Iris pigment epithelial cell (primary cell): ENCODE measurements around the gene MNX1.

Source experiments
- DNase-seq: peaks from one replicate; pipeline ENCODE4 v3.0.0-alpha.2; 2011; ENCODE audit warnings: low read depth

MNX1 gene

DNA sequence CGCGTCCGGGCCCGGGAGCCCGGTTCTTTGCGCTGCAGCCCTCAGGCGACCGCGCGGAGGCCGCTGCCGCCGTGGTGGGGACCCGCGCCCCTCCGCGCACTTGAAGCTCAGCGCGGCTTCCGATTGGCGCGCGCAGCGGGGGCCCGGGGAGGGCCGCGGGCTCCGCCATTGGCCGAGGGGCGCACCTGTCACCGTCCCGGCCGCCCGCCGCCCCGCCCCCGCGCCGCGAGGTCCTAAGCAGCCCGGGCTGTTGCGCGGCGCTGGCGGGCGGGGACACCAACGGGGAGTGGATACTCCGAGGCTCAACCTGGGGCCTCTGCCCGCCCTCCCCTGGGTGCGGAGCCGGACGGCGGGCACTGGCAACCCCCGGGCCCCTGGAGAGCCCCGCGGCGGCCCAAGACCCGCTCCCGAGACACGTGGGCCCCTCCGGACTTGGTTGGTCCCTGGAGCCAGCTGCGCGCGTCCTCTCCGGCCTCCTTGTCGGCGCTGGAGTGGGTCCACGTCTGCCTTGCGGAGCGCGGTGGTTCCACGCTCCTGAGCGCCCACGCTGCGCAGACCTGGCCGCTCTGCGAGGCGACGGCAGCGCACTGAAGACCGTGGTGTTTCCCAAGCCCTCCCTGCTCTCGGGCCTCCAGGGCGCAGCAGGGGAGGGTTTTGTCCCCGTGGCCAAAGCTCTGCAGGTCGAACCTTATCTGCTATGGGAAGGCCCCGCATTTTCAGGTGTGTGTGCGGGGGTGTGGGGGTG, at the start of gene MNX1:
TSS of gene MNX1 (minus strand) at position 76 of the 745 bp plus-strand sequence. CDS start 313 bp downstream, outside the sequence.
- no peak for DNase-seq

DNA sequence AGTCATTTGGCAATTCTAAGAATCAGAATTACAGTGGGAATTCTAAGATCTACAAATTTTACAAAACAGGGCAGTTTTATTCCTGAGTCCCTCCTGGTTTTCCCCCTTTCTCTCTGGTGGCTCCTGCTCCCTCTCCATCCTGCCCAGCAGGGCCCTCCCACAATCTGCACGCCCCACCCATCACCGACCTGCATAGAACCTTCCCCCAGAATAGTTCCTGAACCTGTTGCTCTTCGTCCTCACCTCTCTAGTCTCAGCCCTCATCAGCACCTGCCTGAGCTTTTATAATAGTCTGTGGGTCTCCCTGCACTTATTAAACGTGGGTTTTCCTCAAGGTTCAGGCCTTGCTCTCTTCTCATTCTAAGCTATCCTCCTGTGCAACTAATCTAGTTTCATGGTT, 49.1 kb upstream of the MNX1 start:
- DNase-seq = no peak

DNA sequence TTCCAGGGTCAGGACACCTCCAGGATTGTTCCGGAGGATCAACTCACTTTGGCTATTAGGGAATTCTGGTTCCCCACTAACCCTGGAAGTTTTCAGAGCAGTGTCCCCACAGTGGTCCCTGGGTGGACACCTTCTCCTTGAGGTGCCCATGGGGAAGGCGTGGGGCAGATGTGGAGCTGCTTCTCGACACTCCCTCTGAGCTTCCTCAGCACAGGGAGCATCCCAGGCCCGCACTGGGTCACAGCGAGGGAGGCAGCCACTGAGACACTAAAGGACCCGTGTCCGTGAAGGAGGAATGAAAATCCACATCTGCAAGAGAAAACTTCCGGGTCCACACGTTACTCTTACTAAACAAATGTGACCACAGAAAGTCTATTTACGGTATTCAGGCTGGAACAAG, 48.2 kb upstream of the MNX1 start:
- DNase-seq = no peak

DNA sequence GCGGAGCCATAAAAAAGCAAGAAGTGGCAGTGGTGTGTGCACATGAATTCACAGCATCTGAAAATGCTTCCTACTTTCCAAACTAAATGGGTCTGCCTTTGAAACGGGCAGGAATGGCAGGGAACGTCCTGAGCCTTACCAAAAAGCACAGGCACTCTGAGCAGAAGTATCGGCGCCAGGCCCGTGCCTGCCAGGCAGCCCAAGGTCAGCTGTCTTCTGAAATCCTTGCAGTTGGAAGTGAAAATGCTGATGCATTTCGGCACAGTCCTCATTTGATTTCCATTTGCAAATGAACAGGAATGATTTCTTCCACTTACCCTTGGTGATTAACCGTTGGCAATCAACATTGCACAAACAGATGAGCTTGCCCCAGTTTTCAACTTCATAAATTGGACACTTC, 47.6 kb upstream of the MNX1 start:
- no peak for DNase-seq

DNA sequence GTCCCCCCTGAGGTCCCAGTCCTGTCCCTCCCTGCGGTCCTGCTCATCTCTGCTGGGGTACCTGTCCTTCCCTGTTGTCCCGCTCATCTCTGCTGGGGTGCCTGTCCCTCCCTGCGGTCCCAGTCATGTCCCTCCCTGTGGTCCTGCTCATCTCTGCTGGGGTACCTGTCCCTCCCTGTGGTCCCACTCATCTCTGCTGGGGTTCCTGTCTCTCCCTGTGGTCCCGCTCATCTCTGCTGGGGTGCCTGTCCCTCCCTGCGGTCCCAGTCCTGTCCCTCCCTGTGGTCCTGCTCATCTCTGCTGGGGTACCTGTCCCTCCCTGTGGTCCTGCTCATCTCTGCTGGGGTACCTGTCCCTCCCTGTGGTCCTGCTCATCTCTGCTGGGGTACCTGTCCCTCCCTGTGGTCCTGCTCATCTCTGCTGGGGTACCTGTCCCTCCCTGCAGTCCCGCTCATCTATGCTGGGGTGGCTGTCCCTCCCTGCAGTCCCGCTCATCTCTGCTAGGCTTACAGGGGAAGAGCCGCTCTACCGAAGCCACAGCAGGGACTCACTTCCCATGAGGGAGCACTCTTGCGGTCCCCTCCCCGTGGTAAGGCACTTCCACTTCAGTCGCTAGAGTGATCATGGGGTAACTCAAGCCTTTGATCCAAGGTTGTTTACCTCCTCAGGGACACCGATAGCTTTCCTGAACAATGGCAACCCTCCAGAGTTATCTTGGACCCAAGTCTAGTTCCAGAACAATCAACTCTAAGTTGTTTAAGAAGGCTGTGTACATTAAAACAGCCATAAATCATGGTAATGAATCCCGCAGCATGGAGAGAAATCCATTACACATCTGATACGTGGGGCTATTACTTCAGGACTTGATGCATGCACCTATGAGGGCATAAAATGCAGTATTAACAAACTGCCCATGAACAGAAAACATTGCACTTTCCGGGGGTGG, 46.8 kb upstream of the MNX1 start:
- no peak for DNase-seq

DNA sequence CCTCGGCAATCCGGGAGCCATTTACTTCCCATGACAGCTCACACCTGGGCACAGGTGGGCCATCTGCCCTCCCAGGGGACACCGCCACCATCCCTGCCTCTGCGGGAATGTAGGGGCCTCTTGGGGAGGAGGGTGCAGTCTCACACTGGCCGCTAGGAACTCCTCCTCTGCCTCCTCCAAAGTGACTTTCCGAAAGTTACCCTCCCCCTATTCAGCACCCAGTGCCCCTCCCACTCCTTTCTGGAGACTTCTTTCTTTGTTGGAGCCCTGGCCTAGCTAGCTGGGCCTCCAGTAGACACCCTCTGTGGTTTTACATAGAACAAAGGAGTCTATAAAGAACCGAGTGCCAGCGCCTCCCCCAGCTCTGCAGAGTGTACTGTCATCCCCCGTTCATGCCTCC, 45.8 kb upstream of the MNX1 start:
- no peak for DNase-seq

DNA sequence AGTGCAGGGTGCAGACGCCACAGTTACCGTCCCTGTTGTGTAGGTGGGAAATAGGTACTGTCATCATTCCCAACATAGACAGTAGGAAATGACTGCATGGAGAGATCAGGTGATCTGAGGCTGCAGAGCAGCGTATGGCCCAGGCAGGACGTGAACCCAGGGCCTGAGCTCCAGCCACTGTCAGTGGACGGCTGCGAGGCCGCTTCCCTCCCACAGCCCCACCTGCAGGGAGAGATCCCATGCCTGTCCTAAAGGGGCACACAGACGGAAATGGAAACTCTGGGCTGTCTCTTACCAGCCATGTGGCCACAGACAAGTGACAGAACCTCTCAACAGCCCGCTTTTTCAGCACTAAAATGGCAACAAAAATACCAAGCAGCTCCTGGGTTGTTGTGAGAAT, 44.5 kb upstream of the MNX1 start:
- DNase-seq = no peak

DNA sequence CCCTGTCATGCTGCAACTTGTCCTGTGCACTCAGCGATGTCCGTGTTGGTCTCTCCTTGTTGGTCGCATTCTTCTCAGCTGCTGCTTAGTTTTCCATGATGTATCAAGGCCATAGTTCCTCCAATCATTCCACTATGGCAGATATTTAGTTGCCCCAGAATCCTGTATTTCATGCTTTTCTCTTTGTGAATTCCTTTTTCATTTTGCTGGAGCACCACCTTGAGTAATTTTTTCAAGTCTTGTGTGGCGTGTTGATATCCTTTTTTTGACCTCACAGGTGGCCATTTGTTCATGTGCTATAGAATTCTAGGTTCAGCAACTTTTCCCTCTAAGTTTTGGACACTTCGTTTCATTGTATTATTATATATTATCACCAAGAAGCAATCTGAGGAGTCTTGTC, 42.7 kb upstream of the MNX1 start:
- no peak for DNase-seq

DNA sequence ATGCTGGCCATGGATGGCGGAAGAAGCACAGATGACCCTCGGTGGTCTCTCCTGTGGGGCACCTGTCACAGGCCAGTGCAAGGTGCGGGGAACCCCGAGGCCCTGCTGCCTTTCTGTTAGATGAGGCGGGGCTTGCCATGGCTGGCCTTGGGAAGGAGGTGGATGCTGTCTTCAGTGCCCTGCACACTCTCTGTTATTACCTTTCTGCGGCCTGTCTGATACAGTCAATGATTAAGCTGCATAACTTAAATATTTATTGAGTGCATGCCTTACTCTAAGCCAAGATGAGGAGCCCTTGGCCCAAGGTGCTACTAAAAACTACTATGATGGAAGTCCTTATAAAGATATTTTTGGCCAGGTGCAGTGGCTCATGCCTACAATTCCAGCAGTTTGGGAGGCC, 36.7 kb upstream of the MNX1 start:
- DNase-seq = no peak

DNA sequence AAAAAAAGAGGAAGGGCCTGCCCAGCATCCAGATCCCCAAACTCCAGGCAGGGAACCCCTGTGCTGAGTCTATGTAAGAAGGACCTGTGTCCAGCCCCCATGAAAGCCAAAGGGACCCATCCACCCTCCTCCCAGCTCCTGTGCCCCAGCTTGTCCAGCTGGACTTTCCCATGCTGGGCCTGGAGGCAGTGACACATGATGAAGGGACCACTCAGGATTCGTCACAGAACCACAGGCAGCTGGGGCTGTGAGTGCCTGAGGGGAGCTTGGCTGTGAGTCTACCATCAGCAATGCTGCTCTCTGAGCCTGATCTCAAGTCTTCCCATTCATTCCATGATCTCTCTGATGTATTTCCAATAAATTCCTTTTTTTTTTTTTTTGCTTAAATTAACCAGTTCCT, 36.2 kb upstream of the MNX1 start:
- DNase-seq = no peak

DNA sequence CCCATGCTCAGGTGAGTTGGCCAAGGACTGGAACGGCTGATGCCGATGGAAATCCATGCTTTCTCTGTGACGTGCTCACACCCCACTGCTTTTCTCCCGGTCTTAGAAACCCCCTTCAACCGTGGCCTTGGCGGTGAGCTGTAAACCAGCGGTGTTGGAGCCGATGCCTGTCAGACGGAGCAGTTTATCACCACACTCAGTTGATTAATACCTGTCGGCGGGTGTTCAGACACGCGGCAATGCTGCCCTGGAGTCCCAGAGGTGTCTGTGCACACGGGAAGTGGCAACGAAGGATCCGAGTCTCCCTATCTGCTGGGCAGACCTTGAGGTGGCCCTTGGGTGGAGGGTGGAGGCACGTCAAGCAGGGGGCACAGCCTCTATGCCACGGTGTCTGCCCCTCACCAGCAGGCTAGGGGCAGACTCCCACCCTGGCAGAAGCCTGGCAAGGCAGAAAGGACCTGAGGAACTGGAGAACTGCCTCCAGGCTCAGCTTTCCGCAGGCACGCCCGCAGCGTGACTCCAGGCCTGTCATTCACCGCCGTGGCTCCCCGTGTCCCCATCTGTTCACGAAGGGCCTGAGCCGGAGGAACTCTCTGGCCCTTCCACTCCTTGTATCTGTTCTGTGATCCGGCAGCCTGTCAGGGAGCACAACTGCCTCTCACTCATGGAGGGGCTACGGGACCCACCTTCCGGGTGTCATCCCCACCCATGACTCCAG, 34.6 kb upstream of the MNX1 start:
- DNase-seq = no peak

DNA sequence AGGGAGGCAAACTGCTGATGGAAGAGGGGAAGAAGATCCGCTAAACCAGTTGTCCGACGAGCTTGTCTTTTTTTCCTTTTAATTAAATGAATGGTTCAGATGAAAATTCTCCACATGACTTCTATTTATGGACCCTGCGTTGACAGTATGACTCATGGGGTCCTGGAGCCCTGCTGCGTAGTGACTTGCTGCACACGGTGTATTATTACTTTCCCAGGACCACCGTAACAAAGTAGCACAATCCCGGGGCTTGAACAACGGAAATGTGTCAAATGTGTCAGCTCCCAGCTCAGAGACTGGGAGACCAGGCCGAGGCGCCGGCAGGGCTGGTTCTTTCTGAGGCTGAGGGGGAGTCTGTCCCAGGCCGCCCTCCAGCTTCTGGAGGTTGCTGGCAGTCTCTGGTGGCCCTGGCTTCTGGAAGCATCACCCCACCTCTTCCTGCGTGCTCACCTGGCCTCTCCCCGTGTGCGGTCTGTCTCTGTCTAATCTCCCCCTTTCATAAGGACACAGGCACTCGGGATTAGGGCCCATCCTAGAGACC, 33.8 kb upstream of the MNX1 start:
- DNase-seq = no peak

DNA sequence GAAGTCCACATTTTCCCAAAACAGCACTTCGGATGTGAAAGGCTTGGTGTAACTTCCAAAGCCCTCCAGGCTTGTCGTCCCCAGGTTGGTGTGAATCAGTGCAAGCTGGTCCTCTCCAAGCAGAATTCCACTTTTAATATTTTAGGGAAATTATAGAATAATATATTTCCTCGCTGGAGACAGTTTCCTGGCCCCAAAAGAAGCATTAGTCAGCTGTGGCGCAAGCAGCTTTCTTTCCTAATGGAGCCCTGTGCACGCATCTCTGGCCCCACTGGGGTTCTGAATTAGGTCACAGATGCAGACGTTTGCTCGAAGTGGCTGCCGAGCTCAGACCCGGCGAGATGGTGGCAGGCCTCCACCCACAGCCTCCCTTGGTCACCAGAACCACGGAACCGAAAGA, 33.3 kb upstream of the MNX1 start:
- peak; percentile 9 for DNase-seq

DNA sequence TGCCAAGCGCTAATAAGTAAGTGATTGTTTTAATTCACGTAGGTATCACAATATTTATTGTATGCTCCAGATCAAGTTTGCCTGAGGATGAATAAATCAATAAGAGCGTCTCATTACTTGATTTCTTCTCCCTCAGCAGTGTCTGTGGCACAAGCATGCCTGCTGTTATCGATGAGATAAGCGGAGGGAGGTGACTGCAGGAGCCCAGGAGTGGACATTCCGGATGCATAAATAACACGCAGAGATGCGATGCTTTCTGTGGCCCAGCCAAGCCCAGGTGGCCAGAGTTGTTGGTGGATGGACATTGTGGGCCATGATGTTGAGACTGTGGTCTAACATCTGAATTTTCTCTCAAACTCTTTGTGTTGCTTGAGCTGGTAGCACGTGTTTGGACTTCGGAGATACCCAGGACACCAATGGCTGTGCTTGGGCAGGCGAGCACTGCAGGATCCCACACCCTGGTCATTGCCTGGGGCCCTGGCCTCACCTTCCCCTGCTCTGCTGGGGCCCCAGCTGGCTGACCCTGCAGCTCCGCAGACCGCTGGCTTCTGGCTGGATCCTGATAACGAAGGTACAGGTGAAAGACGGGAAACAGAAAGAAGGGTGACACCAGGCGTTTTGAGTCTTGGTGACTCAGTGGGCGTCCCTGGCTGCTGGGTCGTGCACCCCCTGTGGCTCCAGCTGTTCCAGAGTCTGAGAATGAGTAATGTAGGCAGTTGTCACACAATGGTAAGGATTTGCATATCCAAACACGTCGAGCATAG, 31.2 kb upstream of the MNX1 start:
- no peak for DNase-seq

DNA sequence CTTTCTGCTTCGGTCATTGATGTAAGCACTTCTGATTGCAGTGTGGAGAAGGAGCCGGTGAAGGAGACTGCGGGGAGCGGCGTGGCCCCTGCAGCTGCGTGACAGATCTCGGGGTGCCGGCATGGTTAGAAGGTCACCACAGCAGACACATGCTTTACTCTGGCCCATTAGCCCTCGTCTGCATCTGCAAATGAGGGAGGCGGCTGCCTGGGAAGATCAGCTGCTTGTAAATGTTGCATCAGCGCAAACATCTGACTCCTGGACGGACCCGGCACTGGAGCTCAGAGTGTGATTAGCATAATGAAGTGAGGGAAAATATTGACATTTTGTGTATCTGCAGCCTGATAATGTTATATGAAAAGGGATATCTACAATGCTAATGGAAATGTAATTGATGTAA, 30.5 kb upstream of the MNX1 start:
- no peak for DNase-seq

DNA sequence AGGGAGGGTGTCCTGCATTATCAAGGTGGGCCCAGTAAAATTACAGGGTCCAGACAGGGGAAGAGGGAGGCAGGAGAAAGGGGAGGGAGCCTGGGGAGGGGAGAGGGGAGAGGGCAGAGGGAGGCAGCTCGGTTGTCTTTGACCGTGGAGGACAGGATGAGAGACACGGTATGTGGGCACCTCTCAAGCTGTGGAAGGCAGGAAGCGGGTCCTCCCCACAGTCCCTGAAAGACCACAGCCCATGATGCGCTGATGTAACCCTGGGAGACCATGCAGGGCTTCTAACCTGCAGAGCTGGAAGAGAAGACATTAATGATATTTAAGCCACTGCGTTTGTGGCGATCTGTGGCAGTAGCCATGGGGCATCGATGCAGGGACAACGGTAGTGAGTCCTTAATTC, 27.2 kb upstream of the MNX1 start:
- no peak for DNase-seq

DNA sequence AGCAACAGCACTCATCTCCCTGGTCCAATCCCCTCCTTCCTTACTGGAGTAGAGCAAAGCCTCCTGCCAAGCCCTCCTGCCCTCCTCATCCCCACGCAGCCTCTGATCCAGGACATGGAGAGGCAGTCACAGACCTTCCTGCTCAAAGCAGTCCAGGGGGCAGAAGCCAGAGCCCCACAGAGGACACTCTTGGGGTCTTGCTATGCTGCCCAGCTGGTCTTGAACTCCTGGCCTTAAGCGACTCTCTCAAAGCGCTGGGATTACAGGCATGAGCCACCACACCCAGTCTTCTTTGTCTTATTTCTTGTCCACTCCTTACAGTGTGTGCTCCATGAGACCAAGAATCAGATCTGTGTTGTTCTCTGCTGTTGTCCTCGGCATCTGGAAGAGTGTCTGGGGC, 26.6 kb upstream of the MNX1 start:
- DNase-seq = no peak

DNA sequence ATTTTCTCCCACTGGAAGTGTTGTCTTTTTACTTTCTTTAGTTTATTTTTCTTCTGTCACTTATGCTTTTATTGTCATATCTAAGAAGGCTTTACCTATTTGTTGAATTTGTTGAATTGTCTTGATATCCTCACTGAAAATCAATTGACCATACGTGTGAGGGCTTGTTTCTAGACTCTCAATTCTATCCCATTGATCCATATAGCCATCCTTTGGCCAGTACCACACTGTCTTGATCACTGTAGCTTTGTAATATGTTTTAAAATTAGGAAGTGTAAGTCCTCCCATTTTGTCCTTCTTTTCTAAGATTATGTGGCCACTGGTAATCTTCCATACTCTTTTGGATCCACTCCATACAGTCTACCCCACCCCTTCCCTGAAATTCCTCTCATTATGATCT, 25.5 kb upstream of the MNX1 start:
- DNase-seq = no peak

DNA sequence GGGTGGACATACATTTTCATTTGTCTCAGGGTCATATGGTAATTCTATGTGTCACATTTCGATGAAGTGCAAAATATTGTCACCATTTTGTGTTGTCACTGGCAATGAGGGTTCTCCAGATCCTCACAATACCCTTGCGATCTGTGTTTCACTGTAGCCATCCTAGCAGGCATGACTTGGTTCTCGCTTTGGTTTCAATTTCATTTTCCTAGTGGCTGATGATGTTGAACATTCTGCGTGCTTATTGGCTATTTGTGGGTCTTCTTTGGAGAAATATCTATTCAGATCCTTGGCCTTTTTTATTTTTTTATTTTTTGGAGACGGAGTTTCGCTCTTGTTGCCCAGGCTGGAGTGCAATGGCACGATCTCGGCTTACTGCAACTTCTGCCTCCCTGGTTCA, 24.8 kb upstream of the MNX1 start:
- DNase-seq = no peak

DNA sequence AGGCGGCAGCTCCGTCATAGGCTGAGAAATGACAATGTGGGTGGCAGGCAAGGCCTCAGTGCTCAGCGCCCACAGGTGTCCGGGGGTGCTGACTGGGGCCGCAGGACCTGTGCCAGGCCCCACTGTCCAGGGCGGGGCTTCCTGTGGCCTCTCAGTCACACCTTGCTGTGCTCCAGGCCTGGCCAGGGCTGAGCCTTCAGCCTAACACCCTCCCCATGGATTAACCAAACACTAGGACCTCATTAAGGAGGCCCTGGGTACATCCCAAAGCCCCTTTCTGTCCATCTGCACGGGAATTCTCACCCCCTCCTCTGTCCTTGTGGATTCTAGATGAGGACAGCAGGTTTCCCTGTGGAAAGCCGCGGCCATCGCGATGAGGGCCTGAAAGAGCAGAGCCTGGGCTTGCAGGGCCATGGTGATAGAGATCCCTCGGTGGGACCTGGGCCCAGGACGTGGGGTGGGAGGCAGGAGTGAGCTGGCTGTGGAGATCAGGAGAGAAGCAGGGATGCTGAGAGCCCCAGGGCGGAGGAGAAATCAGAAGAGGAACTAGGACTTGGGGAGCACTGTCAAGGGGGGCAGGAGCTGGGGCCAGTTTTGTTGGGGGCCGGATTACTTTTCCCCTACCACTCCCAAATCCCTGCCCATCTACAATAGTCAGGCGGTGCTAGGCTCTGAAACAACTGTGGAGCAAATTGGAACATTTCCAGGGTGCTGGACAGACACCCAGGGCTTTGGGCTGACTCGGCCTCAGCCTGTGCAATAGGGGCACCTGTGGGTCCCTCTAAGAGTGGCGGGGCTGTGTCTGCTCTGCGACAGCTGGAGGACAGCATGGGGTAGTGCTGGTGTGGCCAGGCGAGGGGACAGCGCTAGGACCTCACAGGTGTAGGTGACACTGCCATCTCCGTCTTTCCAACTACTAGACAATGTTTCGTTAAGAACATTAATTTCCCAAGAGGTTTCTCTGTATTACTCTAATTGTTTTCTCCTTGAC, 23.3 kb upstream of the MNX1 start:
- no peak for DNase-seq
